HFF-Myc (cell line): Measurements from ENCODE around the gene ZNF730.
"Not testable (repeated sequence)": the region's sequence is repeated elsewhere in the genome, so short reads cannot be mapped to it uniquely, and the experiment has no call there.

Source experiments
- DNase-seq: peaks from one replicate; pipeline ENCODE4 v3.0.0-alpha.2; 2011; ENCODE audit warnings: low read depth; ENCODE audit errors: extremely low read depth
- H3K4me3 ChIP-seq: replicated peaks from 2 replicates; pipeline ENCODE4 v1.5.1; 2011; ENCODE audit warnings: low read depth, mild to moderate bottlenecking, control low read depth, low read length
- CTCF ChIP-seq: IDR thresholded peaks from 2 replicates; pipeline ENCODE4 v1.5.1; 2012; ENCODE audit warnings: mild to moderate bottlenecking, low read depth, low read length, control low read depth; ENCODE audit errors: missing control alignments

ZNF730 gene

GRCh38 chr19:23160766-23161165 is 43.9 kb downstream of the ZNF730 start:
- TF ChIP-seq CTCF: no peak
- no peak for DNase-seq
- H3K4me3 ChIP-seq: no peak overlapping the region

GRCh38 chr19:23168286-23168685 is 51.5 kb downstream of the ZNF730 start:
- H3K4me3 ChIP-seq, DNase-seq: not testable (repeated sequence)

DNA sequence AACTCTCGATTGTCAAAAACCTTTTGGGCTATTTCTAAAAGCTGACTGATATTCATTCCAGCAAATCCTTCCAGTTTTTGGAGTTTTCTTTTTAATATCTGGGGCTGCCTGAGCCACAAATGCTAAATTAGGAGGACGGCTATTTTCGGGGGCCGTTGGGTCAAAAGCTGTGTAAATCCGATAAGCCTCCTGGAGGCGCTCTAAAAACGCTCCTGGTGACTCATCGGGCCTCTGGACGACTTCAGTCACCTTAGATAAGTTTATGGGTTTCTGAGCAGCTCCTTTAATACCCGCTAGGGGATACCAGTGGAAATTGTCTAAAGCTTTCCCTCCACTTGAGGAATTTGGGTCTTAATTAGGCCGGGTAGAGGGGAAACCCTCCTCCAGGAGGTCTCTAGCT is 66.4 kb downstream of the ZNF730 start:
- no peak for TF ChIP-seq CTCF
- DNase-seq: no peak
- no peak overlapping the region for H3K4me3 ChIP-seq

GRCh38 chr19:23190341-23190740 is 73.5 kb downstream of the ZNF730 start:
- H3K4me3 ChIP-seq: no peak overlapping the region
- no peak for DNase-seq

More at GRCh38 chr19:23190341-23190740, 73.5 kb downstream of the ZNF730 start:
- no peak for TF ChIP-seq CTCF
